SK-N-SH treated with all-trans-retinoic acid at 6 μM for 48 hours (cell line): ENCODE measurements around the gene SORD.

Source experiments
- ATAC-seq: fragments of 200-7000 bp; cut with Tn5 transposase; 3 replicates; pipeline ENCODE4 v1.9.1; 2020; ENCODE audit warnings: mild to moderate bottlenecking, moderate library complexity
- ARNTL ChIP-seq: fragments of 450-650 bp; formaldehyde crosslinking; IDR thresholded peaks from 2 replicates; pipeline ENCODE4 v1.5.0; 2020; ENCODE audit warnings: low read depth, mild to moderate bottlenecking, moderate library complexity, borderline replicate concordance
- BACH2 ChIP-seq: fragments of 250-450 bp; sonication (Bioruptor Pico); IDR thresholded peaks from 2 replicates; pipeline ENCODE4 v1.9.0; 2021; ENCODE audit warnings: mild to moderate bottlenecking, borderline replicate concordance
- CSDC2 ChIP-seq: fragments of 250-450 bp; sonication (Bioruptor Pico); IDR thresholded peaks from 2 replicates; pipeline ENCODE4 v1.5.0; 2020; ENCODE audit warnings: mild to moderate bottlenecking, moderate library complexity
- CSRNP3 ChIP-seq: fragments of 250-450 bp; sonication (Bioruptor Pico); IDR thresholded peaks from 2 replicates; pipeline ENCODE4 v1.5.1; 2021; ENCODE audit warnings: mild to moderate bottlenecking, moderate library complexity
- ESRRG ChIP-seq: fragments of 250-450 bp; sonication (Bioruptor Pico); IDR thresholded peaks from 2 replicates; pipeline ENCODE4 v1.6.1; 2021; ENCODE audit warnings: mild to moderate bottlenecking
- GLIS3 ChIP-seq: fragments of 250-450 bp; sonication (Bioruptor Pico); IDR thresholded peaks from 2 replicates; pipeline ENCODE4 v1.5.0; 2020; ENCODE audit warnings: mild to moderate bottlenecking, moderate library complexity
- ISL1 ChIP-seq: fragments of 250-450 bp; sonication (Bioruptor Pico); IDR thresholded peaks from 2 replicates; pipeline ENCODE4 v2.1.2; 2022; ENCODE audit warnings: mild to moderate bottlenecking, moderate library complexity
- OSR1 ChIP-seq: fragments of 250-450 bp; sonication (Bioruptor Pico); IDR thresholded peaks from 2 replicates; pipeline ENCODE4 v1.8.0; 2022; ENCODE audit warnings: moderate library complexity, mild to moderate bottlenecking, inconsistent platforms
- POU6F1 ChIP-seq: fragments of 250-450 bp; sonication (Bioruptor Pico); IDR thresholded peaks from 2 replicates; pipeline ENCODE4 v1.8.0; 2021; ENCODE audit warnings: low read depth, mild to moderate bottlenecking, moderate library complexity, borderline replicate concordance
- PPARA ChIP-seq: fragments of 250-450 bp; sonication (Bioruptor Pico); IDR thresholded peaks from 2 replicates; pipeline ENCODE4 v1.5.0; 2020; ENCODE audit warnings: mild to moderate bottlenecking, borderline replicate concordance
- RARB ChIP-seq: fragments of 250-450 bp; sonication (Bioruptor Pico); IDR thresholded peaks from 2 replicates; pipeline ENCODE4 v1.8.0; 2021; ENCODE audit warnings: mild to moderate bottlenecking, moderate library complexity
- SNAI2 ChIP-seq: fragments of 250-450 bp; sonication (Bioruptor Pico); IDR thresholded peaks from 2 replicates; pipeline ENCODE4 v1.5.0; 2020; ENCODE audit warnings: mild to moderate bottlenecking, moderate library complexity
- TSHZ2 ChIP-seq: fragments of 250-450 bp; sonication (Bioruptor Pico); IDR thresholded peaks from 2 replicates; pipeline ENCODE4 v1.5.0; 2020; ENCODE audit warnings: mild to moderate bottlenecking, moderate library complexity
- ZFP30 ChIP-seq: fragments of 450-650 bp; formaldehyde crosslinking; IDR thresholded peaks from 2 replicates; pipeline ENCODE4 v1.5.0; 2022; ENCODE audit warnings: mild to moderate bottlenecking, moderate library complexity
- ZNF565 ChIP-seq: fragments of 450-650 bp; formaldehyde crosslinking; conservative IDR thresholded peaks from 2 replicates; pipeline ENCODE4 v1.5.0; 2020; ENCODE audit warnings: low read depth, mild to moderate bottlenecking, moderate library complexity
- ZNF8 ChIP-seq: fragments of 450-650 bp; formaldehyde crosslinking; IDR thresholded peaks from 2 replicates; pipeline ENCODE4 v1.5.0; 2020; ENCODE audit warnings: mild to moderate bottlenecking, moderate library complexity

The SORD gene

GRCh38 chr15:45107941-45108630 is 85.1 kb downstream of the SORD start (continued):
- TF ChIP-seq RARB (CRISPR knock-in tag) (no peak), ZNF565 (no peak), CSDC2 (no peak)

GRCh38 chr15:45110256-45110820 is 87.3 kb downstream of the SORD start:
- ATAC-seq: no peak
- TF ChIP-seq CSRNP3 (CRISPR knock-in tag): no peak
- TF ChIP-seq OSR1 (CRISPR knock-in tag): no peak

GRCh38 chr15:45111390-45112142 is 88.6 kb downstream of the SORD start:
- ATAC-seq: no peak
- TF ChIP-seq ZNF565: no peak

GRCh38 chr15:45112143-45112590 is 89.2 kb downstream of the SORD start:
- no peak for TF ChIP-seq POU6F1 (CRISPR knock-in tag)
- no peak for TF ChIP-seq CSRNP3 (CRISPR knock-in tag)
- no peak for TF ChIP-seq GLIS3 (CRISPR knock-in tag)
- no peak; the same call in 2 of the 3 replicates for ATAC-seq

- TF ChIP-seq ZFP30 (CRISPR knock-in tag): no peak
- TF ChIP-seq RARB (CRISPR knock-in tag): no peak
- TF ChIP-seq BACH2 (CRISPR knock-in tag): no peak
- peak; percentile 27 for ATAC-seq
These were observed 89.8 kb downstream of the SORD start for GRCh38 chr15:45112591-45113379.

GRCh38 chr15:45113380-45113990 is 90.5 kb downstream of the SORD start:
- no peak for ATAC-seq
- no peak for TF ChIP-seq PPARA
- TF ChIP-seq ZNF565: no peak
- TF ChIP-seq ESRRG (CRISPR knock-in tag): no peak
- no peak for TF ChIP-seq ZNF8 (CRISPR knock-in tag)
- no peak for TF ChIP-seq CSRNP3 (CRISPR knock-in tag)
- TF ChIP-seq POU6F1 (CRISPR knock-in tag): no peak
- no peak for TF ChIP-seq BACH2 (CRISPR knock-in tag)
- TF ChIP-seq RARB (CRISPR knock-in tag): no peak
- TF ChIP-seq ARNTL (CRISPR knock-in tag): no peak
- TF ChIP-seq TSHZ2 (CRISPR knock-in tag): no peak
- no peak for TF ChIP-seq SNAI2 (CRISPR knock-in tag)
- TF ChIP-seq ISL1 (CRISPR knock-in tag): no peak
